Gastrocnemius medialis (tissue), 4 donors: ENCODE data around the gene EPB41L4B. TPM values are rescaled to one million over a fixed set of nuclear protein-coding genes. Genes with fewer than 3 reads are reported as not detected.
"Not testable (repeated sequence)": the region's sequence is repeated elsewhere in the genome, so short reads cannot be mapped to it uniquely, and the experiment has no call there.

ENCODE experiments used
- ATAC-seq, 2 donors: fragments of 150-250 bp; one replicate each; pipeline ENCODE4 v1.9.1; 2016
- DNase-seq, 2 donors: peaks; one replicate each; pipeline ENCODE4 v3.0.0-alpha.2; 2019
- H3K27ac ChIP-seq, 4 donors: fragments of 200-600 bp; sonication (generic); 1 replicate in 1 of 4; 2 replicates in 3 of 4; pipeline ENCODE4 v1.5.1; 2016 to 2018; ENCODE audit warnings: mild to moderate bottlenecking in 2 of 4, moderate library complexity in 1 of 4
- H3K27me3 ChIP-seq, 3 donors: fragments of 200-600 bp; sonication (generic) in 2 of 3; 1 replicate in 1 of 3; 2 replicates in 2 of 3; pipeline versions ENCODE4 v1.5.1 to v1.6.0; 2016 to 2019; ENCODE audit warnings: mild to moderate bottlenecking in 1 of 3, moderate library complexity in 1 of 3
- H3K36me3 ChIP-seq, 2 donors: fragments of 200-600 bp; sonication (generic) in 1 of 2; one replicate each; pipeline ENCODE4 v1.5.1; 2017 to 2018
- H3K4me1 ChIP-seq, 2 donors: fragments of 200-600 bp; sonication (generic) in 1 of 2; one replicate each; pipeline ENCODE4 v1.5.1; 2016 to 2017; ENCODE audit warnings: mild to moderate bottlenecking in 2 of 2
- H3K4me3 ChIP-seq, 4 donors: fragments of 200-600 bp; sonication (generic) in 3 of 4; 1 replicate in 1 of 4; 2 replicates in 3 of 4; pipeline ENCODE4 v1.5.1; 2016 to 2019; ENCODE audit warnings: mild to moderate bottlenecking in 2 of 4
- H3K9me3 ChIP-seq, 3 donors: fragments of 200-600 bp; sonication (generic) in 2 of 3; 1 replicate in 1 of 3; 2 replicates in 2 of 3; pipeline ENCODE4 v1.5.1; 2016 to 2019
- CTCF ChIP-seq, 5 experiments: fragments of 450-650 bp in 3 of 5; fragments of 200-600 bp in 2 of 5; sonication (generic) in 2 of 5; IDR thresholded peaks in 4 of 5; conservative IDR thresholded peaks in 1 of 5; 1 replicate in 4 of 5; 2 replicates in 1 of 5; pipeline ENCODE4 v1.5.1; 2016 to 2019; ENCODE audit warnings: antibody characterized with exemption in 5 of 5, mild to moderate bottlenecking in 3 of 5, moderate library complexity in 3 of 5
- POLR2A ChIP-seq, 2 donors: fragments of 450-650 bp; IDR thresholded peaks; one replicate each; pipeline ENCODE4 v1.6.1; 2017; ENCODE audit warnings: antibody characterized with exemption in 2 of 2, mild to moderate bottlenecking in 2 of 2, moderate library complexity in 2 of 2
- in situ Hi-C, 4 donors: fragments of 200-750 bp; cut with MboI; loops; one replicate each; pipeline versions ENCODE4 v1.15.0 to v1.8.0; 2017; ENCODE audit warnings: low sequenced_read_pairs in 4 of 4
- intact Hi-C: fragments of 100-400 bp; cut with DNase I; formaldehyde crosslinking; loops from one replicate; pipeline ENCODE4 v1.15.1; 2023; ENCODE audit warnings: low total_unique reads
- total RNA-seq, 4 donors: library from RNA; depleted of rRNA; stranded (reverse); fragments of >200 nt; gene quantifications; one replicate each; pipeline versions ENCODE4 v1.1.0 to v1.2.3, GENCODE V29; 2016

Gene EPB41L4B
- total RNA-seq: 1 to 10 TPM; 3.8 to 6.9 (median 6.1) TPM

GRCh38 chr9:109320742-109321448, at the start of gene EPB41L4B:
Gene EPB41L4B, minus strand, starts transcription at chr9:109321059. Its CDS starts 613 bp downstream, at chr9:109320446.
- no peaks in the 10 kb centered on the region for H3K36me3 ChIP-seq
- DNase-seq: peak; percentile 68 to 85
- intact Hi-C loops (loop anchor here (1.0 to 2.0 kb wide), 2 partner anchors 77 to 138 kb away; no protein-coding TSS in a partner anchor), in situ Hi-C loops (loop anchor here in 1 of 4 donors (10.0 kb wide), 1 partner anchor 76 kb away; no protein-coding TSS in a partner anchor)
- no peaks in the 10 kb centered on the region for H3K9me3 ChIP-seq
- peaks cover 4 to 7% (median 4%) of the 10 kb centered on the region in 3 donors for H3K27me3 ChIP-seq
- H3K27ac ChIP-seq: peak within 1 kb of the TSS in 3 of 4 donors; percentile 16 to 58 (median 27)
- TF ChIP-seq CTCF (IDR thresholded peaks at IDR 0.05 in 4 of 5, conservative IDR thresholded peaks at IDR 0.05 in 1 of 5) (peak; percentile 84 to 99 (median 97)), POLR2A (IDR thresholded peaks at IDR 0.05) (no peak)
- ATAC-seq: peak; percentile 81 to 90
- H3K4me3 ChIP-seq: peak within 1 kb of the TSS; percentile 38 to 56 (median 46)
- H3K4me1 ChIP-seq: peaks cover 14 to 16% of the 10 kb centered on the region in 2 donors

- intact Hi-C loops: no loop called here
- in situ Hi-C loops: no loop called here
- no peak for ATAC-seq
Observed at GRCh38 chr9:109369285-109369684, 48.4 kb upstream of the EPB41L4B start.

GRCh38 chr9:109360771-109361170, 39.9 kb upstream of the EPB41L4B start:
- H3K27ac ChIP-seq: no peak overlapping the region
- ATAC-seq (no peak), DNase-seq (no peak)
- intact Hi-C loops: no loop called here
- in situ Hi-C loops: no loop called here
- no peaks in the 10 kb centered on the region for H3K36me3 ChIP-seq
- no peaks in the 10 kb centered on the region for H3K4me1 ChIP-seq
- H3K4me3 ChIP-seq: no peak overlapping the region
- no peaks in the 10 kb centered on the region for H3K9me3 ChIP-seq
- no peaks in the 10 kb centered on the region for H3K27me3 ChIP-seq
- TF ChIP-seq CTCF (IDR thresholded peaks at IDR 0.05 in 4 of 5, conservative IDR thresholded peaks at IDR 0.05 in 1 of 5) (no peak), POLR2A (IDR thresholded peaks at IDR 0.05) (no peak)

More at GRCh38 chr9:109369285-109369684, 48.4 kb upstream of the EPB41L4B start:
- Histone ChIP-seq H3K36me3 (no peaks in the 10 kb centered on the region), H3K4me1 (no peaks in the 10 kb centered on the region), H3K4me3 (no peak overlapping the region), H3K9me3 (no peaks in the 10 kb centered on the region), H3K27me3 (no peaks in the 10 kb centered on the region), H3K27ac (no peak overlapping the region)
- DNase-seq: no peak
- no peak for TF ChIP-seq CTCF (IDR thresholded peaks at IDR 0.05 in 4 of 5, conservative IDR thresholded peaks at IDR 0.05 in 1 of 5)
- TF ChIP-seq POLR2A (IDR thresholded peaks at IDR 0.05): no peak

GRCh38 chr9:109358968-109359603, 38.2 kb upstream of the EPB41L4B start:
- H3K4me1 ChIP-seq, H3K27me3 ChIP-seq, H3K36me3 ChIP-seq, ATAC-seq, H3K27ac ChIP-seq, intact Hi-C loops, H3K9me3 ChIP-seq, in situ Hi-C loops, H3K4me3 ChIP-seq, DNase-seq: not testable (repeated sequence)

- ATAC-seq: no peak
Observed at GRCh38 chr9:109355564-109356297, 34.9 kb upstream of the EPB41L4B start.

More at GRCh38 chr9:109355564-109356297, 34.9 kb upstream of the EPB41L4B start:
- intact Hi-C loops (no loop called here), in situ Hi-C loops (no loop called here)
- H3K9me3 ChIP-seq: no peaks in the 10 kb centered on the region
- TF ChIP-seq POLR2A (IDR thresholded peaks at IDR 0.05): no peak
- H3K27ac ChIP-seq: no peak overlapping the region
- no peak for DNase-seq
- no peak overlapping the region for H3K4me3 ChIP-seq
- no peaks in the 10 kb centered on the region for H3K27me3 ChIP-seq
- no peaks in the 10 kb centered on the region for H3K4me1 ChIP-seq
- no peaks in the 10 kb centered on the region for H3K36me3 ChIP-seq
